GM12801 (cell line): ENCODE data around the gene PGBD1.

Experiments
- TF ChIP-seq, protein P1 (sequence below): IDR thresholded peaks from one replicate; pipeline ENCODE4 v1.5.1; 2011; ENCODE audit warnings: control low read depth; ENCODE audit not compliant: insufficient read length; ENCODE audit errors: extremely low read depth

Gene PGBD1

GRCh38 chr6:28311139-28311823 is 29.9 kb downstream of the PGBD1 start:
- TF ChIP-seq, protein P1, sequence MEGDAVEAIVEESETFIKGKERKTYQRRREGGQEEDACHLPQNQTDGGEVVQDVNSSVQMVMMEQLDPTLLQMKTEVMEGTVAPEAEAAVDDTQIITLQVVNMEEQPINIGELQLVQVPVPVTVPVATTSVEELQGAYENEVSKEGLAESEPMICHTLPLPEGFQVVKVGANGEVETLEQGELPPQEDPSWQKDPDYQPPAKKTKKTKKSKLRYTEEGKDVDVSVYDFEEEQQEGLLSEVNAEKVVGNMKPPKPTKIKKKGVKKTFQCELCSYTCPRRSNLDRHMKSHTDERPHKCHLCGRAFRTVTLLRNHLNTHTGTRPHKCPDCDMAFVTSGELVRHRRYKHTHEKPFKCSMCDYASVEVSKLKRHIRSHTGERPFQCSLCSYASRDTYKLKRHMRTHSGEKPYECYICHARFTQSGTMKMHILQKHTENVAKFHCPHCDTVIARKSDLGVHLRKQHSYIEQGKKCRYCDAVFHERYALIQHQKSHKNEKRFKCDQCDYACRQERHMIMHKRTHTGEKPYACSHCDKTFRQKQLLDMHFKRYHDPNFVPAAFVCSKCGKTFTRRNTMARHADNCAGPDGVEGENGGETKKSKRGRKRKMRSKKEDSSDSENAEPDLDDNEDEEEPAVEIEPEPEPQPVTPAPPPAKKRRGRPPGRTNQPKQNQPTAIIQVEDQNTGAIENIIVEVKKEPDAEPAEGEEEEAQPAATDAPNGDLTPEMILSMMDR = no peak

- TF ChIP-seq, protein P1 = no peak
Measured at GRCh38 chr6:28312939-28313338, 31.6 kb downstream of the PGBD1 start.

GRCh38 chr6:28315628-28316027 is 34.3 kb downstream of the PGBD1 start:
- TF ChIP-seq, protein P1 = no peak

- TF ChIP-seq, protein P1 = no peak
Measured at GRCh38 chr6:28322661-28323060, 41.3 kb downstream of the PGBD1 start.

DNA sequence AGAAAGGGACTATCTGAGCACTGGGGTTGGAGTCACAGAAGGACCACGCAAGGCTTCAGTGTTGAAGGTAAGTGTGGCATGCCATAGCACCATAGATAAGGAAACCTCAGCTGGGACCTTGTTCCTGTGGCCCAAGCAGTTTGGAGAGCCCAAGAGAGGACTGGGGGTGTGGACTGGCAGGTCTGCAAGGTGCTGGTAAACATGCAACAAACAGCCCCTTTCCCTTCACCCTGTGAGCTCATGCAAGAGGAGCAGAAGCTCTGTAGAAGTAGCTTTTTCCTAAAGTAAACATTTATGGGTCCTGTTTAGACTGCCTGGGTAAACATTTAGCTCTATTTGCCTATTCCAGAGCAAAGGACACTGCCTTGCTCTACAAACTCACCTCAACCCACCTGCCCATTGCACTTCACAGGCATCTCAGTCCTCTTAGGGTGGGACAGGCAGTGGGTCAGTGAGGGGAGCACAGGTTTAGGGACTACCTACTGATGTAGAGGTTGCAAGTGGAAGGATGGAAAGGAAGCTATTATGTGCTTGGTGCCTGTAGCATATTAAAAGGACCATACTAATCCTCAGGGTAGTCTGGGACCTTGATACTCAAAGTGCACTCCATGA is 42.5 kb downstream of the PGBD1 start:
- TF ChIP-seq, protein P1 = no peak

DNA sequence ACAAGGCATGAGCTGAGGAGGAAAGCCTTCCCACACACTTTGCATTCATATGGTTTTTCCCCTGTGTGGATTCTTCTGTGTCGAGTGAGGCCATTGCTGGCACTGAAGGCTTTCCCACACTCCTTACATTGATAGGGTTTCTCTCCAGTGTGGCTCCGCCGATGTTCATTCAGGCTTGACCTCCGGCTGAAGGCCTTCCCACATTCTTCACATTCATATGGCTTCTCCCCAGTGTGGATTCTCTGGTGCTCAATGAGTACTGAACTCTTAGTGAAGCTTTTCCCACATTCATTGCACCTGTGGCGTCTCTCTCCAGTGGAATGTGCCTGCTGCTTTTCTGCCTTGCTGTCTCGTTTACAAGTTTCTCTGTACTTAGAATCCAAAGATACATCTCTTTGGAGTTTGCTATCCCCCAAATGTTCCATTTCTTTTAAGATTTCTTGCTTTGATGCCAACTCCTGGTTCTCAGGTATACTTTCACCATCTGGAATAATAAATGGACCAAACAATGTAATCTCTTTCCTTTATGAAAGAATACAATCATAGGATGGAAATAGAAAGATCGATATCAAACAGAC is 45.1 kb downstream of the PGBD1 start:
- TF ChIP-seq, protein P1 = no peak

- TF ChIP-seq, protein P1 = no peak
Measured at GRCh38 chr6:28330041-28330440, 48.7 kb downstream of the PGBD1 start.
